K562 (cell line): ENCODE results near the gene CNPY4. TPM values are rescaled to one million over a fixed set of nuclear protein-coding genes. Genes with fewer than 3 reads are reported as not detected.

Source experiments
- BRF2 ChIP-seq: IDR thresholded peaks from 3 replicates; pipeline ENCODE4 v1.6.1; 2011; ENCODE audit warnings: borderline replicate concordance, mild to moderate bottlenecking; ENCODE audit not compliant: insufficient read length, insufficient read depth
- CEBPB ChIP-seq: fragments of 450-650 bp; IDR thresholded peaks from 2 replicates; pipeline ENCODE4 v1.6.1; 2016; ENCODE audit warnings: missing genetic modification characterization, missing compliant biosample characterization
- CREB3L1 ChIP-seq: fragments of 450-650 bp; IDR thresholded peaks from 2 replicates; pipeline ENCODE4 v1.6.1; 2014; ENCODE audit warnings: low read depth, mild to moderate bottlenecking, moderate library complexity, borderline replicate concordance
- CTCF ChIP-seq, 3 experiments: IDR thresholded peaks in 2 of 3; conservative IDR thresholded peaks in 1 of 3; 2 replicates each; pipeline ENCODE4 v1.5.1; 2011 to 2012; ENCODE audit warnings: low read length in 3 of 3, mild to moderate bottlenecking in 3 of 3, control low read depth in 2 of 3, improper control_type of control experiment in 1 of 3, inconsistent platforms in 1 of 3, low read depth in 1 of 3, mixed read lengths in 1 of 3, moderate library complexity in 1 of 3; ENCODE audit not compliant: insufficient read depth in 2 of 3
- HINFP ChIP-seq: fragments of 450-650 bp; conservative IDR thresholded peaks from 2 replicates; pipeline ENCODE4 v1.6.1; 2016; ENCODE audit warnings: missing genetic modification characterization, low read depth, mild to moderate bottlenecking, control low read depth, missing compliant biosample characterization
- KLF16 ChIP-seq: IDR thresholded peaks from 2 replicates; pipeline ENCODE4 v1.6.1; 2016; ENCODE audit warnings: antibody characterized with exemption
- NCOA1 ChIP-seq: fragments of 450-650 bp; IDR thresholded peaks from 2 replicates; pipeline ENCODE4 v1.6.1; 2016; ENCODE audit warnings: low read depth
- PTRF ChIP-seq: fragments of 450-650 bp; IDR thresholded peaks from 2 replicates; pipeline ENCODE4 v1.6.1; 2016; ENCODE audit warnings: mild to moderate bottlenecking, missing genetic modification characterization, missing compliant biosample characterization
- TBL1XR1 ChIP-seq, 2 experiments: IDR thresholded peaks; 2 replicates each; pipeline ENCODE4 v1.6.1; 2012; ENCODE audit warnings: improper control_type of control experiment in 2 of 2, low read length in 2 of 2, mild to moderate bottlenecking in 1 of 2
- TCF3 ChIP-seq: sonication (generic); formaldehyde crosslinking; IDR thresholded peaks from 2 replicates; pipeline ENCODE4 v1.4.0; 2020; ENCODE audit warnings: mild to moderate bottlenecking, missing genetic modification reagents
- THAP12 ChIP-seq: fragments of 250-450 bp; sonication (Bioruptor Pico); IDR thresholded peaks from 2 replicates; pipeline ENCODE4 v1.9.0; 2021; ENCODE audit warnings: mild to moderate bottlenecking, inconsistent platforms
- THRB ChIP-seq: fragments of 450-650 bp; formaldehyde crosslinking; conservative IDR thresholded peaks from 2 replicates; pipeline ENCODE4 v1.4.0; 2022; ENCODE audit warnings: mild to moderate bottlenecking, missing genetic modification characterization
- TRIM24 ChIP-seq, 2 experiments: fragments of 450-650 bp; IDR thresholded peaks; 2 replicates each; pipeline ENCODE4 v1.6.1; 2016
- ZFX ChIP-seq: sonication (generic); formaldehyde crosslinking; IDR thresholded peaks from 2 replicates; pipeline ENCODE4 v1.8.0; 2022; ENCODE audit warnings: mild to moderate bottlenecking, missing genetic modification reagents, moderate library complexity
- ZNF586 ChIP-seq: fragments of 450-650 bp; formaldehyde crosslinking; conservative IDR thresholded peaks from 2 replicates; pipeline ENCODE4 v1.4.0; 2020; ENCODE audit warnings: mild to moderate bottlenecking, moderate library complexity
- ZNF780A ChIP-seq: fragments of 250-450 bp; sonication (Bioruptor Pico); IDR thresholded peaks from 2 replicates; pipeline ENCODE4 v1.5.0; 2021; ENCODE audit warnings: mild to moderate bottlenecking
- ZNF830 ChIP-seq: fragments of 250-450 bp; sonication (Bioruptor Pico); IDR thresholded peaks from 2 replicates; pipeline ENCODE4 v1.5.0; 2021; ENCODE audit warnings: mild to moderate bottlenecking
- ZSCAN29 ChIP-seq: fragments of 450-650 bp; IDR thresholded peaks from 2 replicates; pipeline ENCODE4 v1.6.1; 2017
- polyA plus RNA-seq, 8 experiments: library from polyadenylated mRNA; depleted of rRNA in 4 of 8; stranded (reverse) in 5 of 8; unstranded in 3 of 8; fragments of >200 nt; fragmentation: Nextera tagmentation in 2 of 8; fragmentation: Illumina TruSeq in 1 of 8; extraction: Ambion mirVana in 2 of 8; extraction: Trizol in 1 of 8; gene quantifications; 2 replicates each; pipeline versions ENCODE4 v1.2.1 to v1.2.3, GENCODE V29; 2011 to 2014; ENCODE audit warnings: inconsistent platforms in 1 of 8, missing spikeins in 1 of 8
- total RNA-seq, 7 experiments: library from RNA; depleted of rRNA in 6 of 7; stranded (reverse); fragments of >200 nt in 6 of 7; fragmentation: Illumina TruSeq in 2 of 7; extraction: Trizol in 2 of 7; gene quantifications; 2 replicates each; pipeline versions ENCODE4 v1.2.1 to v1.2.3, GENCODE V29; 2011 to 2021; ENCODE audit warnings: low replicate concordance in 1 of 7

CNPY4 gene
- total and polyA plus RNA-seq, 9 of the 15 experiments (the other 6 are each of a cell fraction or from before 2014, with no cell fraction given): 1.9 to 11.2 (median 7.0) TPM

GRCh38 chr7:100148559-100149328, 29.3 kb downstream of the CNPY4 start, which contains the start of gene LAMTOR4 (continued):
- TF ChIP-seq ZNF830 (CRISPR knock-in tag): no peak
- peak; percentile 75; the same call in 1 of the 2 replicates for TF ChIP-seq THRB
- TF ChIP-seq PTRF: no peak
- no peak; a peak in 1 of 4 replicates for TF ChIP-seq TBL1XR1 (IDR thresholded peaks at IDR 0.05; ENCODE audit: low read length in 2 of 2)
- peak; percentile 71 for TF ChIP-seq ZFX (CRISPR knock-in tag)
- no peak for TF ChIP-seq BRF2
- TF ChIP-seq NCOA1: no peak
- peak; percentile 99 for TF ChIP-seq CEBPB (tag)
- no peak for TF ChIP-seq ZNF586 (CRISPR knock-in tag)
- TF ChIP-seq HINFP (tag): no peak
- no peak for TF ChIP-seq KLF16
- no peak for TF ChIP-seq ZNF780A (CRISPR knock-in tag)
- TF ChIP-seq CREB3L1: peak; percentile 21; the same call in 1 of the 2 replicates
- no peak for TF ChIP-seq ZSCAN29
- TF ChIP-seq CTCF (IDR thresholded peaks at IDR 0.05 in 2 of 3, conservative IDR thresholded peaks at IDR 0.05 in 1 of 3; ENCODE audit: insufficient read depth in 2 of 3, low read depth in 1 of 3, low read length in 3 of 3): peak in 1 of 3 experiments; percentile 6; a peak in 1 of 6 replicates
- no peak for TF ChIP-seq TRIM24 (IDR thresholded peaks at IDR 0.05)
- no peak for TF ChIP-seq THAP12
- 0 out of 2 replicates have a peak, but pooled peaks have one; percentile 17 for TF ChIP-seq TCF3 (CRISPR knock-in tag)
